Thyroid gland (tissue), 4 donors: ENCODE measurements around the gene HDAC11.

Experiments
- POLR2A ChIP-seq, 2 donors: fragments of 450-650 bp; IDR thresholded peaks; one replicate each; pipeline ENCODE4 v1.6.1; 2017; ENCODE audit warnings: antibody characterized with exemption in 2 of 2, mild to moderate bottlenecking in 2 of 2, moderate library complexity in 1 of 2
- TF ChIP-seq, protein P1 (sequence below), 6 experiments: fragments of 200-600 bp in 3 of 6; fragments of 450-650 bp in 3 of 6; sonication (generic) in 3 of 6; IDR thresholded peaks; one replicate each; pipeline ENCODE4 v1.5.1; 2016 to 2019; ENCODE audit warnings: antibody characterized with exemption in 6 of 6, mild to moderate bottlenecking in 2 of 6, inconsistent platforms in 1 of 6, moderate library complexity in 1 of 6

DNA sequence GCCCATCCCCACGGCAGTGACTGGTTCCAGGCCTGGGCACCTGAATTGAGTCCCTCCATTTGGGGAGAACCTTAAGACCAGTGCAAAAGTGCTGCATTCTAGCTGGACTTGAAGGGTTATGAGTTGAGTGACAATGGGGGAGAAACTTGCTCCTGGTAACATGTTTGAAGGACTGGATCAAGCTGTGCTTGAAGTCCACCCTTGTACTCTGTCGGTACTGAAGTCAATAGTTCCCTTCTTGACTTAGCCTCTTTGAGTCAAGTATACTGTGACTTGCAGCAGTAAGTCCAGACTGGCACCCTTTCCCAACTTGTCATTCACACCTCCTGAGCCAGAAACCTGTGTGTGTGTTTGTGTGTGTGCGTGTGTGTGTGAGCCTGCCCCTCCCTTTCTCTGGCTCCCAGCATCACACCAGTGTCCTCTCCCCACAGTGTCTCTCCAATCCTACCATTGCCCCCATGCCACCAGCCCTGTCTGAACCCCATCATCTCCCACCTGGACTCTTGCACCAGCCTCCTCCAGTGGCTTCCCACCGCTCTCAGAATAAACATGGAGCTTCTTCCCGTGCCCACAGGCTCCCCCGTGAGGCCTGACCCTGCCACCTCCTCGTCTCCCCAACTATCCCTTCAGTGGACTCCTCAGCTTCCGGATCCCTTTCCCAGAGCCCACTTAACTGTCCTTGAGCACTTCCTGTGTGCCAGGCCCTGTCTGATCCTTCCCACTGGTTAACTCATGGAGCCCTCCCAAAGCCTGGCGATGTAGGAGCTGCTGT, 58.6 kb downstream of the HDAC11 start:
- TF ChIP-seq, protein P1, sequence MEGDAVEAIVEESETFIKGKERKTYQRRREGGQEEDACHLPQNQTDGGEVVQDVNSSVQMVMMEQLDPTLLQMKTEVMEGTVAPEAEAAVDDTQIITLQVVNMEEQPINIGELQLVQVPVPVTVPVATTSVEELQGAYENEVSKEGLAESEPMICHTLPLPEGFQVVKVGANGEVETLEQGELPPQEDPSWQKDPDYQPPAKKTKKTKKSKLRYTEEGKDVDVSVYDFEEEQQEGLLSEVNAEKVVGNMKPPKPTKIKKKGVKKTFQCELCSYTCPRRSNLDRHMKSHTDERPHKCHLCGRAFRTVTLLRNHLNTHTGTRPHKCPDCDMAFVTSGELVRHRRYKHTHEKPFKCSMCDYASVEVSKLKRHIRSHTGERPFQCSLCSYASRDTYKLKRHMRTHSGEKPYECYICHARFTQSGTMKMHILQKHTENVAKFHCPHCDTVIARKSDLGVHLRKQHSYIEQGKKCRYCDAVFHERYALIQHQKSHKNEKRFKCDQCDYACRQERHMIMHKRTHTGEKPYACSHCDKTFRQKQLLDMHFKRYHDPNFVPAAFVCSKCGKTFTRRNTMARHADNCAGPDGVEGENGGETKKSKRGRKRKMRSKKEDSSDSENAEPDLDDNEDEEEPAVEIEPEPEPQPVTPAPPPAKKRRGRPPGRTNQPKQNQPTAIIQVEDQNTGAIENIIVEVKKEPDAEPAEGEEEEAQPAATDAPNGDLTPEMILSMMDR (IDR thresholded peaks at IDR 0.05), result no peak
- no peak for TF ChIP-seq POLR2A (IDR thresholded peaks at IDR 0.05)
